Liver (tissue), 9 donors: ENCODE data around the gene ZMYND8. TPM values are rescaled to one million over a fixed set of nuclear protein-coding genes. Genes with fewer than 3 reads are reported as not detected.

Experiments used
- DNase-seq: peaks from one replicate; pipeline ENCODE4 v3.0.0-alpha.2; 2017; ENCODE audit warnings: low spot score
- H3K27ac ChIP-seq, 2 donors: one replicate each; pipeline ENCODE4 v1.7.0; 2013; ENCODE audit warnings: inconsistent platforms in 2 of 2, low read length in 2 of 2, control low read depth in 1 of 2, low read depth in 1 of 2, mild to moderate bottlenecking in 1 of 2
- H3K27me3 ChIP-seq, 4 donors: one replicate each; pipeline versions ENCODE4 v1.6.1 to v1.7.0; 2013; ENCODE audit warnings: low read length in 3 of 4, inconsistent platforms in 1 of 4, mild to moderate bottlenecking in 1 of 4, moderate library complexity in 1 of 4; ENCODE audit not compliant: control insufficient read depth in 4 of 4, insufficient read depth in 4 of 4
- H3K36me3 ChIP-seq, 4 donors: one replicate each; pipeline versions ENCODE4 v1.6.1 to v1.7.0; 2013; ENCODE audit warnings: low read length in 3 of 4, mild to moderate bottlenecking in 3 of 4, low read depth in 1 of 4, moderate library complexity in 1 of 4; ENCODE audit not compliant: control insufficient read depth in 4 of 4, insufficient read depth in 3 of 4
- H3K4me1 ChIP-seq, 4 donors: one replicate each; pipeline versions ENCODE4 v1.6.1 to v1.7.0; 2013; ENCODE audit warnings: low read length in 3 of 4, mild to moderate bottlenecking in 3 of 4, moderate library complexity in 1 of 4; ENCODE audit not compliant: control insufficient read depth in 4 of 4, insufficient read depth in 4 of 4
- H3K4me3 ChIP-seq, 3 donors: one replicate each; pipeline versions ENCODE4 v1.6.1 to v1.7.0; 2013; ENCODE audit warnings: low read length in 3 of 3, control low read depth in 1 of 3, low read depth in 1 of 3, mild to moderate bottlenecking in 1 of 3
- H3K9ac ChIP-seq, 2 donors: one replicate each; pipeline ENCODE4 v1.7.0; 2013; ENCODE audit warnings: low read length in 2 of 2, mild to moderate bottlenecking in 2 of 2, moderate library complexity in 2 of 2, control low read depth in 1 of 2, low read depth in 1 of 2
- H3K9me3 ChIP-seq, 4 donors: one replicate each; pipeline versions ENCODE4 v1.6.1 to v1.7.0; 2013; ENCODE audit warnings: low read length in 3 of 4; ENCODE audit not compliant: control insufficient read depth in 4 of 4
- ATF3 ChIP-seq: IDR thresholded peaks from 2 replicates; pipeline ENCODE4 v1.6.1; 2016; ENCODE audit warnings: antibody characterized with exemption
- CTCF ChIP-seq: fragments of 150-350 bp; IDR thresholded peaks from 2 replicates; pipeline ENCODE4 v1.5.1; 2017; ENCODE audit warnings: improper control_type of control experiment, low read depth, low read length; ENCODE audit not compliant: missing input control
- EGR1 ChIP-seq, 2 donors: IDR thresholded peaks; 2 replicates each; pipeline ENCODE4 v1.6.1; 2016 to 2018; ENCODE audit warnings: antibody characterized with exemption in 2 of 2, low read depth in 2 of 2
- FOXA1 ChIP-seq: IDR thresholded peaks from 2 replicates; pipeline ENCODE4 v1.6.1; 2016; ENCODE audit warnings: antibody characterized with exemption
- FOXA2 ChIP-seq: IDR thresholded peaks from 2 replicates; pipeline ENCODE4 v1.6.1; 2016; ENCODE audit warnings: antibody characterized with exemption
- GABPA ChIP-seq, 2 donors: IDR thresholded peaks in 1 of 2; conservative IDR thresholded peaks in 1 of 2; 2 replicates each; pipeline ENCODE4 v1.6.1; 2016; ENCODE audit warnings: antibody characterized with exemption in 2 of 2, mild to moderate bottlenecking in 1 of 2, moderate library complexity in 1 of 2
- HNF4A ChIP-seq, 2 donors: conservative IDR thresholded peaks; 2 replicates each; pipeline ENCODE4 v1.6.1; 2016; ENCODE audit warnings: antibody characterized with exemption in 2 of 2, mild to moderate bottlenecking in 2 of 2
- HNF4G ChIP-seq: IDR thresholded peaks from 2 replicates; pipeline ENCODE4 v1.6.1; 2016; ENCODE audit warnings: antibody characterized with exemption
- JUND ChIP-seq, 2 donors: IDR thresholded peaks; 2 replicates each; pipeline ENCODE4 v1.6.1; 2016; ENCODE audit warnings: antibody characterized with exemption in 2 of 2
- MAX ChIP-seq: IDR thresholded peaks from 2 replicates; pipeline ENCODE4 v1.6.1; 2016; ENCODE audit warnings: antibody characterized with exemption
- NR2F2 ChIP-seq: IDR thresholded peaks from 2 replicates; pipeline ENCODE4 v1.6.1; 2016; ENCODE audit warnings: antibody characterized with exemption
- RAD21 ChIP-seq, 2 donors: IDR thresholded peaks; 2 replicates each; pipeline ENCODE4 v1.6.1; 2016; ENCODE audit warnings: antibody characterized with exemption in 2 of 2, mild to moderate bottlenecking in 2 of 2
- REST ChIP-seq: IDR thresholded peaks from 2 replicates; pipeline ENCODE4 v1.6.1; 2016; ENCODE audit warnings: antibody characterized with exemption, mild to moderate bottlenecking
- RXRA ChIP-seq, 2 donors: IDR thresholded peaks; 2 replicates each; pipeline ENCODE4 v1.6.1; 2017 to 2018; ENCODE audit warnings: antibody characterized with exemption in 2 of 2, mild to moderate bottlenecking in 1 of 2
- SP1 ChIP-seq: IDR thresholded peaks from 2 replicates; pipeline ENCODE4 v1.6.1; 2018; ENCODE audit warnings: antibody characterized with exemption, mild to moderate bottlenecking
- TAF1 ChIP-seq: conservative IDR thresholded peaks from 2 replicates; pipeline ENCODE4 v1.6.1; 2016; ENCODE audit warnings: antibody characterized with exemption, mild to moderate bottlenecking
- YY1 ChIP-seq: IDR thresholded peaks from 2 replicates; pipeline ENCODE4 v1.6.1; 2016; ENCODE audit warnings: antibody characterized with exemption, mild to moderate bottlenecking
- WGBS: extraction: QIAGEN DNeasy Blood & Tissue Kit; methylation state at CpG from one replicate; pipeline ENCODE4 v1.1.7; 2013; 5-methylcytosine and 5-hydroxymethylcytosine counted together
- polyA plus RNA-seq, 2 donors: library from polyadenylated mRNA; stranded (reverse) in 1 of 2; unstranded in 1 of 2; fragments of 200-250 nt in 1 of 2; fragments of >200 nt in 1 of 2; fragmentation: Nextera tagmentation in 1 of 2; extraction: Ambion mirVana in 1 of 2; gene quantifications; one replicate each; pipeline versions ENCODE4 v1.2.1 to v1.2.3, GENCODE V29; 2013 to 2015
- total RNA-seq, 2 donors: library from RNA; depleted of rRNA; stranded (reverse); fragments of >200 nt; gene quantifications; one replicate each; pipeline ENCODE4 v1.2.3, GENCODE V29; 2014
- TF ChIP-seq, protein P1 (sequence below): IDR thresholded peaks from 2 replicates; pipeline ENCODE4 v1.6.1; 2016; ENCODE audit warnings: antibody characterized with exemption
- donor health status: healthy.
- donor health status: healthy.
- donor health status: healthy.
- donor health status: healthy.
- donor health status: healthy.

ZMYND8 gene
- total and polyA plus RNA-seq, 4 donors = 3.3 to 23.5 (median 6.8) TPM

- TF ChIP-seq TAF1 (peak; percentile 88), GABPA (IDR thresholded peaks at IDR 0.05 in 1 of 2, conservative IDR thresholded peaks at IDR 0.05 in 1 of 2) (peak in 1 of 2 donors; percentile 57), RXRA (IDR thresholded peaks at IDR 0.05) (peak; percentile 95 to 97), ATF3 (peak; percentile 93), SP1 (peak; percentile 99)
These were observed 2.4 kb upstream of the ZMYND8 start (continued) for GRCh38 chr20:47358672-47359529.

DNA sequence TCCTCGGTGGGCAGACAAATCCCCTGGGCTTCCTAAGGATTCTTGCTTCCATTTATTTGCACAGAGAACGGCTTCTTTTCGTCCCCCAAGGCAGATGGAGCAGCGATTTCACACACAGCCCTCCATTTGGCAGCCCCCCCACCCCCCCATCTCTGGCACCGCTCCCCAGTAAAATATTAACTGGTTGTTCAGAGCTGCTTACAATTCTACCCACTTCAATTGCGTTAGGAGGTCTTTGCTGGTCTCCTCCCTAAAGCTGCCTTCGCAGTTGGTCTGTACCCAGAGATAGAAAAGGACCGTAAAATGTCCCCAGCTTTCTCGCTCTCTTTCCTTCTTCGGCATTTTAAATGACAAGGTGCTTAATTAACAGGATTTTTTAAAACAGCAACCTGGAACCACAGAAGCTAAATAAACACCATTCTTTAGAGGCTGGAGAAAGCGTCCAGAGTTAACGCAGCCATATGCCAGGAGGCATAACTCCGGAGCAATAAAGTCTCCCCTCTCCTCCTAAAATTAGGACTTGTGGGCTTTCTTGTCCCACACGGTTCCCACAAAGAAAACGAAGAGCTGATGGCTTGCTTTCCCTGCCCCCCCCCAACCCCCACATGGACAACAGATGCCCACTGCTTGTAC is 1.7 kb upstream of the ZMYND8 start:
- Histone ChIP-seq H3K27me3 (no peaks in the 10 kb centered on the region), H3K4me1 (peaks cover 25 to 79% (median 57%) of the 10 kb centered on the region in 4 donors), H3K9ac (peak overlapping the region; percentile 77 to 92), H3K27ac (peak overlapping the region; percentile 92 to 98), H3K9me3 (no peaks in the 10 kb centered on the region), H3K4me3 (peak overlapping the region in 2 of 3 donors; percentile 13 to 36), H3K36me3 (no peaks in the 10 kb centered on the region)
- DNase-seq = no peak
- 13% methylated on average over 15 of the region's 15 CpGs for WGBS
- TF ChIP-seq MAX (no peak), RXRA (IDR thresholded peaks at IDR 0.05) (no peak), CTCF (no peak), REST (no peak), YY1 (no peak), FOXA1 (no peak), JUND (IDR thresholded peaks at IDR 0.05) (no peak), TAF1 (no peak), ATF3 (no peak), FOXA2 (no peak), HNF4A (conservative IDR thresholded peaks at IDR 0.05) (no peak), EGR1 (IDR thresholded peaks at IDR 0.05; ENCODE audit: low read depth in 2 of 2) (no peak), RAD21 (IDR thresholded peaks at IDR 0.05) (no peak), GABPA (IDR thresholded peaks at IDR 0.05 in 1 of 2, conservative IDR thresholded peaks at IDR 0.05 in 1 of 2) (no peak), HNF4G (no peak), NR2F2 (no peak), SP1 (no peak)
- TF ChIP-seq, protein P1, sequence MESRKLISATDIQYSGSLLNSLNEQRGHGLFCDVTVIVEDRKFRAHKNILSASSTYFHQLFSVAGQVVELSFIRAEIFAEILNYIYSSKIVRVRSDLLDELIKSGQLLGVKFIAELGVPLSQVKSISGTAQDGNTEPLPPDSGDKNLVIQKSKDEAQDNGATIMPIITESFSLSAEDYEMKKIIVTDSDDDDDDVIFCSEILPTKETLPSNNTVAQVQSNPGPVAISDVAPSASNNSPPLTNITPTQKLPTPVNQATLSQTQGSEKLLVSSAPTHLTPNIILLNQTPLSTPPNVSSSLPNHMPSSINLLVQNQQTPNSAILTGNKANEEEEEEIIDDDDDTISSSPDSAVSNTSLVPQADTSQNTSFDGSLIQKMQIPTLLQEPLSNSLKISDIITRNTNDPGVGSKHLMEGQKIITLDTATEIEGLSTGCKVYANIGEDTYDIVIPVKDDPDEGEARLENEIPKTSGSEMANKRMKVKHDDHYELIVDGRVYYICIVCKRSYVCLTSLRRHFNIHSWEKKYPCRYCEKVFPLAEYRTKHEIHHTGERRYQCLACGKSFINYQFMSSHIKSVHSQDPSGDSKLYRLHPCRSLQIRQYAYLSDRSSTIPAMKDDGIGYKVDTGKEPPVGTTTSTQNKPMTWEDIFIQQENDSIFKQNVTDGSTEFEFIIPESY = no peak
